NK-92 treated with Interleukin-12 subunit alpha and Interleukin-12 subunit beta, amount 100 ng/mL, for 24 hours (cell line): ENCODE results near the gene FBRS.
A peak's percentile ranks its signal among the peaks of the same experiment; 100 is the strongest.
"Not testable (repeated sequence)": the region's sequence is repeated elsewhere in the genome, so short reads cannot be mapped to it uniquely, and the experiment has no call there.

Experiments used
- DNase-seq: peaks from one replicate; lab custom pipeline; 2025; lab: John Stamatoyannopoulos, UW

Gene FBRS

GRCh38 chr16:30665155-30665829 lies 7.1 kb downstream of the FBRS start:
- no peak for DNase-seq

- DNase-seq: no peak
These were observed 7.6 kb downstream of the FBRS start for GRCh38 chr16:30665830-30666190.

- no peak for DNase-seq
These were observed 8.4 kb downstream of the FBRS start for GRCh38 chr16:30666681-30667080.

GRCh38 chr16:30667361-30667905 lies 9.2 kb downstream of the FBRS start:
- DNase-seq: no peak

GRCh38 chr16:30668393-30668792 lies 10.2 kb downstream of the FBRS start:
- DNase-seq: no peak

- DNase-seq: no peak
These were observed 11.0 kb downstream of the FBRS start for GRCh38 chr16:30669026-30669902.

GRCh38 chr16:30669903-30670824 lies 11.9 kb downstream of the FBRS start:
- DNase-seq: no peak

DNA sequence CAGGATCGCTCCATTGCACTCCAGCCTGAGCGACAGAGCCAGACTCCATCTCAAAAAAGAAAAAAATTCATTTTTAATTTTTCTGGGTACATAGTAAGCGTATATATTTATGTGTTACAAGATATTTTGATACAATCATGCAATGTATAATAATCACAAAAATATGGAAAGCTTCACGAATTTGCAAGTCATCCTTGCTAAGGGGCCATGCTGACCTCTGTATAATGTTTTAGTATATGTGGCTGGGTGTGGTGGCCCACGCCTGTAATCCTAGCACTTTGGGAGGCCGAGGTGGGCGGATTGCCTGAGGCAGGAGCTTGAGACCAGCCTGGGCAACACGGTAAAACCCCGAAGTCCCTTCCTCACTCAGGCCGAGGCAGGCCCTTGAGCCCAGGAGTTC lies 16.9 kb downstream of the FBRS start:
- no peak for DNase-seq

- DNase-seq: no peak
These were observed 19.8 kb downstream of the FBRS start for GRCh38 chr16:30677931-30678585.

GRCh38 chr16:30678586-30678970 lies 20.3 kb downstream of the FBRS start:
- no peak for DNase-seq

DNA sequence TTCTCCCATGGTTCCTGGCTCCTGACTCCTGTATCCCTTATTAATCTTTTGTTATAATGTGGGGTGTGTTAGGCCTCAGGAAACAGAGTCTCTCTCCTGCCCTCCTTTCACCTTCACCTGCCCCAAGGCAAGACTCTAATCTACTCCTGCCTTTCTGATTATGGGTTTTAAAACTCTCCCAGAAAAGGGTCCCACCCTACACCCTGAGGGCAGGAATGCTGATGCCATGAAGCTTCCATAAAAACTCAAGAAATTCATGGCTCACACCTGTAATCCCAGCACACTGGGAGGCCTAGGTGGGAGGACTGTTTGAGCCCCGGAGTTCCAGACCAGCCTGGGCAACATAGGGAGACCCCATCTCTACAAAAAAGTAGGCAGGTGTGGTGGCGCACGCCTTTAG lies 22.1 kb downstream of the FBRS start:
- no peak for DNase-seq

- no peak for DNase-seq
These were observed 30.5 kb downstream of the FBRS start for GRCh38 chr16:30688701-30689100.

DNA sequence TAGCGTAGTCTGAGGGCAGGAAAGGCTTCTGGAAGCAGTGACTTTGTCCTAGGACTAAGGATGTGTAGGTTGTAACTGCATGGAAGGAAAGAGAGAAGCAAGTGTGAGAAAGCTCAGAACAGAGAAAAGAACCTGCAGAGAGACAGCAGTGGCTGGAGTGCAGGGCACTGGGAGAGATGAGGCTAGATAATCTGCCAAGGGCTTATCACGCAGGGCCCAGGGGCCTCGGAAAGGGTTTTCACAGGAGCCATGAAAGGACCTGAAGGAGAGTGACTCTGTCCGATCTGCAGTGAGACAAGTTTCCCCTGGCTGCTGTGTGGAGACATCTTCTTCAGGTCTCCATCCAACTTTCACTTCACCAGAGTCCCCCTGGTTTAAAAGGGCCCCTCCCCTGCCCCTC lies 33.7 kb downstream of the FBRS start:
- no peak for DNase-seq

GRCh38 chr16:30692396-30693064 lies 34.3 kb downstream of the FBRS start:
- DNase-seq: no peak

- no peak for DNase-seq
These were observed 36.9 kb downstream of the FBRS start for GRCh38 chr16:30694926-30695693.

DNA sequence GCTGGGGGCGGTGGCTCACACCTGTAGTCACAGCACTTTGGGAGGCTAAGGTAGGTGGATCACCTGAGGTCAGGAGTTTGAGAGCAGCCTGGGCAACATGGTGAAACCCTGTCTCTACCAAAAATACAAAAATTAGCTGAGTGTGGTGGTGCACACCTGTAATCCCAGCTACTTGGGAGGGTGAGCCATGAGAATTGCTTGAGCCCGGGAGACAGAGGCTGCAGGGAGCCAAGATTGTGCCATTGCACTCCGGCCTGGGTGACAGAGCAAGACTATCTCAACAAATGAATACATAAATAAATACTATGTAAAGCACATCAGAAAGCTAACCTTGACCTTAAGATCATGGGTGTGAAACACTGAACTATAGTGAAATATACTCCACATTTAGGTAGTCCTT lies 38.4 kb downstream of the FBRS start:
- not testable (repeated sequence) for DNase-seq

DNA sequence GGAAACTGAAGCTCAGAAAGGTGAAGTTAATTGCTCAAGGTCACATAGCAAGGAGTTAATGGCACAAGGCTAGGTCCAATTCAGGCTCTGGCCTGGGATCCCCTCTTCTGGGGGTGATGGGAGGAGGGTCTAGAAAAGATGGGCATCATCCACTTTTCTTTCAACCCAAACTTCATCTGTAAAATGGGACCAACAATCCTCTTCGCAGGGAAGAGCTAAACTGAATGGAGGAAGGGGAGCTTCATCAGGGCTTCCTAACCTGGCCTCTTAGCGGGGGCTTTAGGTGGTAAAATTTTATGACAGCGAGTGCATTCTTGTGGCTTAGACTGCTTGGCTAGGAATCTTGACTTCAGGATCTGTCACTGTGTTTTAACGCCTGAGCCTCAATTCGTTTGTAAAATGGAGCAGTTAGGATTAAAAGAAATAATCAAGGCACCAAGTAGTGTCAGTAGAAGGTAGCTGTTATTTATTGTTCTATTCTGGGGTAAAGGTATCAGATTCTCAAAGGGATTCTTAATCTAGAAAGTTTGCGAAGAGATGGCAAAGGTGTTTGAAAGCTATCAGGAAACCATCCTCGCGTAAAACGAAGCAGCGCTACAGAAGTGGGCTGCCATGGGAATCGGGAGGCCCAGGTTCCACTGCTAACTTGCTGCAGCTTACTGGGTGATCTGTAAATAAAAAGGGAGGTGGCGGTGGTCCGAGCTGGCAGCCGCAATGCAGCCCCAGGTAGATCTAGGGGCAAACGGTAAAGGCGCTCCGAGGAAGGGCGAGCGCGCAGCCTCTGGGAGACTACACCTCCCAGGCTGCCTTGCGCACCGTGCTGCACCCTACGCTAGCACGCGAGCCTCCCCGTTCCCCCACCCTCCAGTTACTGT lies 39.3 kb downstream of the FBRS start:
- DNase-seq: no peak

DNA sequence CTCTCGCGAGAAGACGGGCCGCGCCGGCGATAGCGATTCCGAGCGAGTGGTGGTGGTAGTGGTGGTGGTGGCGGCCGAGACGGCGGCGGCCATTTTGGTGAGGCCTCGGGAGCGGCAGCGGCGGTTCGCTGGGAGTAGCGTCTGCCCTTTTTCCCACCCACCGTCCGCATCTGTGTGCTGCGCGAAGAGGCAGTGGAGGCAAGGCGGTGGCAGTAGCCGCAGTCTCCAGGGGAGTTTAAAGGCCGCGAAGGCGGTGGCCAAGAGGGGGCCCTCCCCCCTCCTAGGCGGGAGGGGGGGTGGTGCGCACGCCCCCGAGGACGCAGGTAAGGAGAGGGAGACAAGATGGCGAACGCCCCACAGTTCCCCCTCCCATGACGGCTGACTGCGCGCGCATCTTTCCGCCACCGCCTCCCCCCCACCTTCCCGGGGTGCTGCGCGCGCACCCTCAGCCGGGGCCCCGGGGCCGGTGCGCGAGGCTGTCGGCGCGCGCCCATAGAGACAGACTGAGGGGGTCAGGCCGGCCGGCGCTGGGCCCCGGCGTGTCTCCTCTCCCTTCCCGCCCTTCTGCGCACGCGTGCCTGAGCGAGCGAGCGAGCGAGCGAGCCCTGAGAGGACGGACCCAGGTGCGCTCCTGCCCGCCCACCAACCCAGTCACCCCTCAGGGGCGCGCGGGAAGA lies 40.0 kb downstream of the FBRS start:
- DNase-seq: peak; percentile 98
